IMR-90 (cell line): Measurements from ENCODE around the gene USP25. TPM values are rescaled to one million over a fixed set of nuclear protein-coding genes. Genes with fewer than 3 reads are reported as not detected.

Source experiments
- ATAC-seq: fragments of 200-7000 bp; cut with Tn5 transposase; 2 replicates; pipeline ENCODE4 v1.9.1; 2020; ENCODE audit warnings: low read depth, mild to moderate bottlenecking, moderate library complexity
- BruUV-seq: library from RNA; stranded (reverse); fragments of 400-500 nt; replicated peaks from 2 replicates; lab custom pipeline; 2021; lab: Mats Ljungman, UMichigan
- CTCF ChIA-PET: fragments of 300-600 bp; formaldehyde crosslinking; extraction: SDS; loops from one replicate; lab custom pipeline; 2021; ENCODE audit warnings: antibody characterized with exemption; lab: Yijun Ruan, JAX
- POLR2A ChIA-PET: fragments of 300-600 bp; sonication (Branson Sonifier 250); formaldehyde crosslinking; loops from one replicate; lab custom pipeline; 2022; ENCODE audit warnings: antibody characterized with exemption; ENCODE audit not compliant: unreplicated experiment; lab: Charles Lee
- DNase-seq: peaks from one replicate; pipeline ENCODE4 v3.0.0; 2013
- H2AFZ ChIP-seq: replicated peaks from 2 replicates; pipeline ENCODE3; 2013; ENCODE audit warnings: low read length, mild to moderate bottlenecking; ENCODE audit not compliant: poor library complexity
- H2AK5ac ChIP-seq: 2 replicates; pipeline ENCODE4 v1.6.1; 2013; ENCODE audit warnings: low read depth, low read length, inconsistent platforms
- H2AK9ac ChIP-seq: replicated peaks from 2 replicates; pipeline ENCODE3; 2013; ENCODE audit warnings: mild to moderate bottlenecking, low read depth, low read length, moderate library complexity; ENCODE audit not compliant: poor library complexity
- H2BK120ac ChIP-seq: 2 replicates; pipeline ENCODE4 v1.6.1; 2013; ENCODE audit warnings: low read depth, low read length, inconsistent platforms
- H2BK15ac ChIP-seq: 3 replicates; pipeline ENCODE4 v1.6.1; 2013; ENCODE audit warnings: low read depth, low read length, inconsistent platforms
- H2BK20ac ChIP-seq: 2 replicates; pipeline ENCODE4 v1.6.1; 2013; ENCODE audit warnings: low read depth, mild to moderate bottlenecking, inconsistent platforms, low read length, moderate library complexity
- H2BK5ac ChIP-seq: 2 replicates; pipeline ENCODE4 v1.6.1; 2013; ENCODE audit warnings: mild to moderate bottlenecking, low read depth, low read length, inconsistent platforms; ENCODE audit not compliant: poor library complexity, severe bottlenecking
- H3K14ac ChIP-seq: replicated peaks from 2 replicates; pipeline ENCODE4 v1.6.1; 2013; ENCODE audit warnings: low read depth, low read length, inconsistent platforms
- H3K18ac ChIP-seq: 2 replicates; pipeline ENCODE4 v1.6.1; 2013; ENCODE audit warnings: low read depth, low read length, control low read depth
- H3K23ac ChIP-seq: 2 replicates; pipeline ENCODE4 v1.6.1; 2013; ENCODE audit warnings: low read depth, low read length, inconsistent platforms
- H3K27ac ChIP-seq: 2 replicates; pipeline ENCODE4 v1.5.1; 2013; ENCODE audit warnings: mild to moderate bottlenecking, control low read depth, low read length; ENCODE audit not compliant: insufficient read depth
- H3K27me3 ChIP-seq: 2 replicates; pipeline ENCODE4 v1.6.1; 2013; ENCODE audit warnings: low read length; ENCODE audit not compliant: control insufficient read depth, insufficient read depth
- H3K36me3 ChIP-seq: 2 replicates; pipeline ENCODE4 v1.6.1; 2013; ENCODE audit warnings: low read length, mixed read lengths; ENCODE audit not compliant: control insufficient read depth, insufficient read depth
- H3K4ac ChIP-seq: 2 replicates; pipeline ENCODE4 v1.6.1; 2013; ENCODE audit warnings: low read depth, low read length, inconsistent platforms
- H3K4me1 ChIP-seq: 2 replicates; pipeline ENCODE4 v1.6.1; 2013; ENCODE audit warnings: low read length, mixed read lengths; ENCODE audit not compliant: control insufficient read depth, insufficient read depth
- H3K4me2 ChIP-seq: 2 replicates; pipeline ENCODE4 v1.6.1; 2013; ENCODE audit warnings: low read depth, mild to moderate bottlenecking, control low read depth, low read length, moderate library complexity
- H3K4me3 ChIP-seq: 2 replicates; pipeline ENCODE4 v1.5.1; 2013; ENCODE audit warnings: low read depth, mild to moderate bottlenecking, control low read depth, low read length, moderate library complexity; ENCODE audit not compliant: insufficient read depth
- H3K56ac ChIP-seq: 2 replicates; pipeline ENCODE4 v1.6.1; 2013; ENCODE audit warnings: low read length, inconsistent platforms; ENCODE audit not compliant: insufficient read depth; ENCODE audit errors: extremely low read depth
- H3K79me1 ChIP-seq, 2 experiments: 2 replicates each; pipeline ENCODE4 v1.6.1; 2013; ENCODE audit warnings: low read length in 2 of 2, inconsistent platforms in 1 of 2, low read depth in 1 of 2
- H3K9ac ChIP-seq: 2 replicates; pipeline ENCODE4 v1.6.1; 2013; ENCODE audit warnings: low read depth, low read length, control low read depth
- H3K9me1 ChIP-seq: 2 replicates; pipeline ENCODE4 v1.6.1; 2013; ENCODE audit warnings: low read length, inconsistent platforms; ENCODE audit not compliant: insufficient read depth
- H3K9me3 ChIP-seq: 2 replicates; pipeline ENCODE4 v1.6.1; 2013; ENCODE audit warnings: low read length; ENCODE audit not compliant: control insufficient read depth, insufficient read depth
- H4K20me1 ChIP-seq: 2 replicates; pipeline ENCODE4 v1.6.1; 2013; ENCODE audit warnings: low read length, inconsistent platforms; ENCODE audit not compliant: insufficient read depth
- H4K5ac ChIP-seq: 2 replicates; pipeline ENCODE4 v1.6.1; 2013; ENCODE audit warnings: mild to moderate bottlenecking, low read depth, low read length, control low read depth
- H4K8ac ChIP-seq, 2 experiments: 2 replicates each; pipeline ENCODE4 v1.6.1; 2013; ENCODE audit warnings: low read depth in 2 of 2, low read length in 2 of 2, control low read depth in 1 of 2, inconsistent platforms in 1 of 2
- H4K91ac ChIP-seq: 2 replicates; pipeline ENCODE4 v1.6.1; 2013; ENCODE audit warnings: low read depth, low read length, inconsistent platforms; ENCODE audit not compliant: insufficient read depth
- BHLHE40 ChIP-seq: fragments of 150-350 bp; IDR thresholded peaks from 2 replicates; pipeline ENCODE4 v1.6.1; 2016; ENCODE audit warnings: mild to moderate bottlenecking, low read depth, low read length
- ELK1 ChIP-seq: fragments of 150-350 bp; IDR thresholded peaks from 2 replicates; pipeline ENCODE4 v1.6.1; 2016; ENCODE audit warnings: low read depth, mild to moderate bottlenecking, low read length, moderate library complexity, borderline replicate concordance
- FOS ChIP-seq: fragments of 150-350 bp; IDR thresholded peaks from 2 replicates; pipeline ENCODE4 v1.6.1; 2016; ENCODE audit warnings: low read depth, low read length
- MXI1 ChIP-seq: IDR thresholded peaks from 2 replicates; pipeline ENCODE4 v1.6.1; 2012; ENCODE audit warnings: low read depth, mild to moderate bottlenecking, low read length, moderate library complexity, borderline replicate concordance
- POLR2A ChIP-seq: IDR thresholded peaks from 2 replicates; pipeline ENCODE4 v1.6.1; 2012; ENCODE audit warnings: mild to moderate bottlenecking, low read depth, low read length
- USF2 ChIP-seq: fragments of 150-350 bp; IDR thresholded peaks from 2 replicates; pipeline ENCODE4 v1.6.1; 2017; ENCODE audit warnings: mild to moderate bottlenecking, antibody characterized with exemption, low read length, low read depth
- whole genome bisulfite sequencing, 2 experiments: methylation state at CpG; one replicate each; pipeline versions ENCODE4 v1.1.5 to v1.1.7; 2013; ENCODE audit warnings: missing lambda C conversion rate in 2 of 2; ENCODE audit not compliant: insufficient read length in 1 of 2; ENCODE audit errors: extremely low coverage in 2 of 2; 5-methylcytosine and 5-hydroxymethylcytosine counted together
- dilution Hi-C: fragments of 300-500 bp; cut with HindIII; formaldehyde crosslinking; loops from one replicate; pipeline ENCODE4 v1.14.3; 2018; ENCODE audit warnings: low sequenced_read_pairs; ENCODE audit not compliant: unreplicated experiment
- in situ Hi-C: fragments of 300-500 bp; cut with MboI; formaldehyde crosslinking; loops from 3 replicates; pipeline ENCODE4 v1.14.3; 2019; ENCODE audit warnings: low sequenced_read_pairs, inconsistent platforms, mixed read lengths
- intact Hi-C: fragments of 100-400 bp; cut with micrococcal nuclease; formaldehyde crosslinking; loops from 2 replicates; pipeline ENCODE4 v1.10.0; 2022
- polyA plus RNA-seq, 3 experiments: library from polyadenylated mRNA; depleted of rRNA; stranded (reverse); fragments of >200 nt; gene quantifications; 2 replicates each; pipeline ENCODE4 v1.2.3, GENCODE V29; 2012; ENCODE audit warnings: low replicate concordance in 1 of 3
- total RNA-seq: library from RNA; depleted of rRNA; stranded (reverse); fragments of >200 nt; gene quantifications from 2 replicates; pipeline ENCODE4 v1.2.3, GENCODE V29; 2012

Gene USP25
- total and polyA plus RNA-seq, 2 of the 4 experiments (the other 2 are of a cell fraction): 9.3 to 23.3 TPM

GRCh38 chr21:15788847-15789523, 59.2 kb downstream of the USP25 start:
- TF ChIP-seq BHLHE40 (no peak), FOS (no peak), MXI1 (no peak), USF2 (no peak), ELK1 (no peak), POLR2A (no peak)
- Histone ChIP-seq H3K9me3 (no peaks in the 10 kb centered on the region), H3K27me3 (no peaks in the 10 kb centered on the region), H3K4ac (no peak overlapping the region; the same call in 1 of the 2 replicates), H2BK5ac (no peak overlapping the region), H2BK120ac (no peak overlapping the region), H2AK9ac (no peak overlapping the region), H4K8ac (no peak overlapping the region), H3K4me2 (peak overlapping the region; percentile 77; the same call in 1 of the 2 replicates), H3K4me3 (no peak overlapping the region), H3K27ac (no peak overlapping the region), H4K20me1 (no peaks in the 10 kb centered on the region), H2AK5ac (no peak overlapping the region), H4K91ac (no peak overlapping the region), H3K14ac (0 out of 2 replicates have a peak overlapping the region, but pooled peaks have one; percentile 7), H2BK20ac (no peak overlapping the region), H2AFZ (no peak overlapping the region), H3K36me3 (no peaks in the 10 kb centered on the region), H3K9ac (no peak overlapping the region), H3K79me1 (peaks cover 0 to 10% of the 10 kb centered on the region in 2 experiments; a peak in 3 of 4 replicates), H3K23ac (no peak overlapping the region), H3K18ac (peak overlapping the region; percentile 72; the same call in 1 of the 2 replicates), H3K56ac (no peak overlapping the region), H3K9me1 (no peaks in the 10 kb centered on the region), H3K4me1 (peaks cover 3% of the 10 kb centered on the region; the same call in 1 of the 2 replicates), H4K5ac (0 out of 2 replicates have a peak overlapping the region, but pooled peaks have one; percentile 29), H2BK15ac (no peak overlapping the region)
- intact Hi-C loops (no loop called here), dilution Hi-C loops (no loop called here), in situ Hi-C loops (no loop called here)
- no TSS peak for BruUV-seq
- ATAC-seq: peak; percentile 93
- WGBS, 2 experiments: no CpG with 5 or more reads among the region's 4 CpGs
- ChIA-PET CTCF (no interaction called here), POLR2A (interaction anchor here (0.5 kb wide), 1 partner anchor 1409 kb away, joined by 5 read pairs; no protein-coding TSS in a partner anchor)
- peak; percentile 33 for DNase-seq
